Measurements from ENCODE around the gene IL1RL2. TPM values are rescaled to one million over a fixed set of nuclear protein-coding genes. Genes with fewer than 3 reads are reported as not detected.
A peak's percentile ranks its signal among the peaks of the same experiment; 100 is the strongest.

Gene IL1RL2
- not detected for total RNA-seq

GRCh38 chr2:102186791-102187495, at the start of gene IL1RL2:
TSS of gene IL1RL2 (plus strand) at chr2:102187023. CDS start at chr2:102187868, 845 bp downstream.
- DNase-seq (ENCODE audit: low read depth in 2 of 3, low spot score in 2 of 3), result no peak

GRCh38 chr2:102137138-102137537, 49.7 kb upstream of the IL1RL2 start:
- no peak for DNase-seq (ENCODE audit: low read depth in 2 of 3, low spot score in 2 of 3)

- peak in 2 of 3 donors; percentile 24 to 80 for DNase-seq (ENCODE audit: low read depth in 2 of 3, low spot score in 2 of 3)
Observed at GRCh38 chr2:102138331-102138730, 48.5 kb upstream of the IL1RL2 start.

- no peak for DNase-seq (ENCODE audit: low read depth in 2 of 3, low spot score in 2 of 3)
Observed at GRCh38 chr2:102139851-102140250, 47.0 kb upstream of the IL1RL2 start.

GRCh38 chr2:102140377-102140776, 46.4 kb upstream of the IL1RL2 start:
- DNase-seq (ENCODE audit: low read depth in 2 of 3, low spot score in 2 of 3), result no peak

- DNase-seq (ENCODE audit: low read depth in 2 of 3, low spot score in 2 of 3), result no peak
Observed at GRCh38 chr2:102141011-102141943, 45.5 kb upstream of the IL1RL2 start.

- DNase-seq (ENCODE audit: low read depth in 2 of 3, low spot score in 2 of 3), result no peak
Observed at GRCh38 chr2:102141970-102142828, 44.6 kb upstream of the IL1RL2 start, which contains the start of gene IL1R1. TSS of gene IL1R1 (plus strand) at chr2:102142746. CDS start at chr2:102157725, 14,979 bp downstream.

- no peak for DNase-seq (ENCODE audit: low read depth in 2 of 3, low spot score in 2 of 3)
Observed at GRCh38 chr2:102142829-102143449, 43.9 kb upstream of the IL1RL2 start.

GRCh38 chr2:102143450-102143985, 43.3 kb upstream of the IL1RL2 start:
- DNase-seq (ENCODE audit: low read depth in 2 of 3, low spot score in 2 of 3), result no peak

GRCh38 chr2:102144128-102144527, 42.7 kb upstream of the IL1RL2 start:
- no peak for DNase-seq (ENCODE audit: low read depth in 2 of 3, low spot score in 2 of 3)

- no peak for DNase-seq (ENCODE audit: low read depth in 2 of 3, low spot score in 2 of 3)
Observed at GRCh38 chr2:102145107-102145506, 41.7 kb upstream of the IL1RL2 start.

- no peak for DNase-seq (ENCODE audit: low read depth in 2 of 3, low spot score in 2 of 3)
Observed at GRCh38 chr2:102145934-102146333, 40.9 kb upstream of the IL1RL2 start.

GRCh38 chr2:102147935-102148334, 38.9 kb upstream of the IL1RL2 start:
- DNase-seq (ENCODE audit: low read depth in 2 of 3, low spot score in 2 of 3), result no peak

GRCh38 chr2:102149243-102149642, 37.6 kb upstream of the IL1RL2 start:
- DNase-seq (ENCODE audit: low read depth in 2 of 3, low spot score in 2 of 3), result no peak

- no peak for DNase-seq (ENCODE audit: low read depth in 2 of 3, low spot score in 2 of 3)
Observed at GRCh38 chr2:102149644-102150455, 37.0 kb upstream of the IL1RL2 start.

GRCh38 chr2:102154364-102154763, 32.5 kb upstream of the IL1RL2 start:
- no peak for DNase-seq (ENCODE audit: low read depth in 2 of 3, low spot score in 2 of 3)

GRCh38 chr2:102154946-102155702, 31.7 kb upstream of the IL1RL2 start:
- DNase-seq (ENCODE audit: low read depth in 2 of 3, low spot score in 2 of 3), result no peak

All from hematopoietic multipotent progenitor cell (in vitro differentiated cells).